GM21367 (cell line): ENCODE measurements around the gene ANKUB1.
"Not testable (repeated sequence)": the region's sequence is repeated elsewhere in the genome, so short reads cannot be mapped to it uniquely, and the experiment has no call there.

Source experiments
- ATAC-seq: cut with Tn5 transposase; IDR thresholded peaks from one replicate; pipeline ENCODE4 v1.9.1; 2021; ENCODE audit not compliant: unreplicated experiment

The ANKUB1 gene, protein sequence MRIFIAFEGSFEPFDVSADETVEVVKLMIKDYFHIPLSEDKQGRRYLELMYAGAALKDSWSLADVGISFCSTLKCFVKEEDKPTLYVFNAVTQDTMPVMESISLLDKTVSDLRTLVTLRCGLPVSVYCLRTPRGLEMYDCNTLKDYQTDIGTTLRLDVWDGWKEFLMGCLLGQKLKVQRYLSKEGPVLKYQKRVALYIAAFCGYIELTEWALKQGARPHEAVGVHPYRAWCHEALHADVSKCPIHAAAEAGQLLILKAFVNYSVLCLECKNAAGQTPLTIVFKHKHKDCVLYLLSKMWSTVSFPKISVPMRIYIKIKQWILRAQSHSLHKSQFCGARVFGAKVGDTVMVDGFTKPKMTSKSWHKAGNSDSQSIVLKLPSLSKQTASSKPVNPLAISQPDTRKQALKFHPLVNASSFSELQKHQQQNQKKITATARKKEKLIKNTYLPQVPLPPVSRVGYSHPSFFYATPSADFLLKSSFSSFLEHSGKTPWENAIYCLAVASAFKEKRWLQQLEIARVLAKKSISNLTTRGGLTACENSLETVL

DNA sequence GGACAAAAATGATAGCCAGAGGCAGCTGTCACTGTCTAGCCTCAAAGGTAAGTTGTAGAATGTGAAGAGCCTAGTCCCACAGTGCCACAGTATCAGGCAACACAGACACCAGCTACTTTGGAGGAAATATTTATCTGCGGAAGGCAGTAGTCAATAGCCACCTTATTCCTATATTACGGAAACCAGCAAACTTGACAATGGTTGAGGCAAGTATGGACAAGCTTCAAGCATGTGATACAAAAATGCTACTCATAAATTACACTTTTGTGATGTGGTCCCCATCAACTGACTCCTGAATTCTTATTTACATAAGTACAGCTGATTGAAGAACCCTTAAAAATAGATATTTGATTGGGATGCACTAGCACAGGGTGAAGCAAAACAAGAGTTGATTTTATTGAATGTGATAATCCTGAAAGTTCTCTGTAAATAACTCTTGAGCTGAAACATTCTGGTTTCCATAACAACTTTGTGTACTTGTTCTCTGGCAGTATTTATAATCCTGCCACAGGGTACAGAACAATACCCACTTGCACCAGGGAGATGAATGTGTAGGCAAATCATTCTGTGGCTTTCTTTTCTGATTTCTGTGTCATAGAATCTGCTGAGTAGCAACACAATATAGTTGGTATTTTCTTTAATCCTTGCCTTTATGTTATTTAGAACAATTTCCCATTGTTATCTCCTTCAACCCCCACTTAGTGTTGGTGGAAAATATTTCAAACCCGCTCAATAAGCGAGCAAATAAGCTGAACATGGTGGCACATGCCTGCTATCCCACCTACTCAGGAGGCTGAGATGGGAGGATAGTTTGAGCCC lies at the start of gene ANKUB1:
TSS of gene ANKUB1 (minus strand) at position 103 of the 819 bp plus-strand sequence. CDS start 188 bp downstream, outside the sequence.
- ATAC-seq: no peak

DNA sequence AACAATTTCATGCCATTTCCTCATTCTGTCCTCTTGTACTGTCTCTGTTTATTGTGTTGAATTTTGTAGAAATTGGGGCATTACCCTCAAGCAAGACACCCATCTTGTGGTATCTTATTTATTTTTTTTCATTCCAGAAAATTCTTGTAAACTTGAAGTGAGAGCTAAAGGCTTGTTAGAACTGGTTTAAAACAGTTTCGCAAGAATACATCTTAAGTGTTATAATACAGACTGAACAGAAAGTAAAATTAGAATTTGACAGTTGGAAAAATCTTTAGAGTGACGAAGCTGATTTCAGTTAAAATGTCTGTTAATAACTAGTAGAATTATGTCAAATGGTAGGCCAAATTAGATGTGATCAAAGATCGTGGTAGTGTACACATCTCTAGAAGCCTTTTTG lies 47.5 kb upstream of the ANKUB1 start:
- no peak for ATAC-seq

DNA sequence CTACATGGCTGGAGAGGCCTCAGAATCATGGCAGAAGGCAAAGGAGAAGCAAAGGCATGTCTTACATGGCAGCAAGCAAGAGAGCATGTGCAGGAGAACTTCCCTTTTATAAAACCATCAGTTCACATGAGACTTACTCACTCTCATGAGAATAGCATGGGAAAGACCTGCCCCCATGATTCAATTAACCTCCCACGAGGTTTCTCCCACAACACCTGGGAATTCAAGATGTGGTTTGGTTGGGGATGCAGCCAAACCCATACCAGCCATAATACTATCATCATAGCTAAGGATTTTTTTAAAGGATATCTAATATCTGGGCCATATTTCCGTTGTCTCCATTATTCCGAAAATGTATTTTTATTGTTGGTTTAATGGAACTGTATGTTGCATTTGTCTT lies 47.1 kb upstream of the ANKUB1 start:
- ATAC-seq: not testable (repeated sequence)

DNA sequence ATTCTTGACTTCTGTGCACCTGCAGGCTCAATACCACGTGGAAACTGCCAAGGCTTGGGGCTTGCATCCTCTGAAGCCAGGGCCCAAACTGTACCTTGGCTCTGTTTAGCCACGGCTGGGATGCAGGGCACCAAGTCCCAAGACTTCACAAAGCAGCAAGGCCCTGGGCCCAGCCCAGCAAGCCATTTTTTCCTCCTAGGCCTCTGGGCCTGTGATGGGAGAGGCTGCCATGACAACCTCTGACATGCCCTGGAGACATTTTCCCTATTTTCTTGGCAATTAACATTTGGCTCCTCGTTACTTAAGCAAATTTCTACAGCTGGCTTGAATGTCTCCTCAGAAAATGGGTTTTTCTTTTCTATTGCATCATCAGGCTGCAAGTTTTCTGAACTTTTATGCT lies 46.1 kb upstream of the ANKUB1 start:
- ATAC-seq: not testable (repeated sequence)

DNA sequence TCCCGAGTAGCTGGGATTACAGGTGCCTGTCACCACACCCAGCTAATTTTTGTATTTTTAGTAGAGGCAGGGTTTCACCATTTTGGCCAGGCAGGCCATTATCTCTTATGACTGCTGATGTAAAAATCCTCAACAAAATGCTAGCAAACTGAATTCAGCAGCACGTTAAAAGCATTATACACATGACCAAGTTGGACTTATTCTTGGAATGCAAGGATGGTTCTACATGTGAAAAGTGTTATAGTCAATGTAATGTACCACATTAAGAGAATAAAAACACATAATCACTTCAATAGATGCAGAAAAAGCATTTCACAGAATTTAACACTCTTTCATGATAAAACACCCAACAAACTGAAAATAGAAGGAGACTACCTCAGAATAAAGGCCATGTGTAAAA lies 40.9 kb upstream of the ANKUB1 start:
- no peak for ATAC-seq

DNA sequence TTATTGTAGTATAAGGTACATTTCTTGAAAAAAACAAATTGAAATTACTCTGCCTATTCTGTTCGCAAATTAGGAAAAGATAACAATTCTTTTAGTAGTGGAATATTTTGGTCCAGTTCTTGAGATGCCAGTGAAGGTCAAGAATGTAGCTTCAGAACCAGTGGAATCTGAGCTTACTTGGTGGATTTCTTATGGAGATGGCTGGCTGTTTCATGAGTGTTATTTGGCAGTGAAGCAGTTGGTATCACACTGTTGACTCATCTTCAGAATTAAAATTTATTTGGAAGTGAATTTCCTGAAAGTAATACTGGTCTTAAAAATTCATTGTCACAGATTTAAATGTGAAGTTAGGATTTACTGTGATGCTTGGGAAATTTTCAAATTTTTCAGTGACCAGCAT lies 39.7 kb upstream of the ANKUB1 start:
- ATAC-seq: no peak

DNA sequence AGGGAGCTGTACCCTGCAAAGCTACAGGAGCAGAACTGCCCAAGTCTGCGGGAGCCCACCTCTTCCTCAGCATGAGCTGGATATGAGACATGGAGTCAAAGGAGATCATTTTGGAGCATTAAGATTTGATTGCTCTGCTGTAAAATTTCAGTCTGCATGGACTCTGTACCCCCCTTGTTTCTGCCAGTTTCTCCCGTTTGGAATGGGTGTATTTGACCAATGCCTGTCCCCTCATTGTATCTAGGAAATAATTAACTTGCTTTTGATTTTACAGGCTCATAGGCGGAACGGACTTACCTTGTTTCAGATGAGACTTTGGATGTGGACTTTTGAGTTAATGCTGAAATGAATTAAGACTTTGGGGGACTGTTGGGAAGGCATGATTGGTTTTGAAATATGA lies 39.0 kb upstream of the ANKUB1 start:
- no peak for ATAC-seq

DNA sequence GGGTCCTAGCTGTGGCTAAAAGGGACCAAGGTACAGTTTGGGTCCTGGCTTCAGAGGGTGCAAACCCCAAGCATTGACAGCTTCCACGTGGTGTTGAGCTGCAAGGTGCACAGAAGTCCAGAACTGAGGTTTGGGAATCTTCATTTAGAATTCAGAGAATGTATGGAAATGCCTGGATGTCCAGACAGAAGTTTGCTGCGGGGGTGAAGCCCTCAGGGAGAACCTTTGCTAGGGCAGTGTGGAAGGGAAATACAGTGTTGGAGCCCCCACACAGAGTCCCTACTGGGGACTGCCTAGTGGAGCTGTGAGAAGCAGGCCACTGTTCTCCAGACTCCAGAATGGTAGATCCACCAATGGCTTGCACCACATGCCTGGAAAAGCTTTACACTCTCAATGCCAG lies 38.5 kb upstream of the ANKUB1 start:
- ATAC-seq: no peak

DNA sequence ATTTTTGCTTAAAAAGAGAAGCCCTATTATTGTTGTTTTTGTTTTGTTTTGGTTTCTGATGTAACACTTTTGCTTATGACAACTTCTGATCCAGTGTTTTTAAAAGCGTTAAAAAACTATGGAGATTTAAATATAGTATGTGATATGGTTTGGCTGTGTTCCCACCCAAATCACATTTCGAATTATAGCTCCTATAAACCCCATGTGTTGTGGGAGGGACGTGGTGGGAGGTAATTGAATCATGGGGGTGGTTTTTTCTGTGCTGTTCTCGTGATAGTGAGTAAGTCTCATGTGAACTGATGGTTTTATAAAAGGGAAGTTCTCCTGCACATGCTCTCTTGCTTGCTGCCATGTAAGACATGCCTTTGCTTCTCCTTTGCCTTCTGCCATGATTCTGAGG lies 37.3 kb upstream of the ANKUB1 start:
- ATAC-seq: not testable (repeated sequence)

DNA sequence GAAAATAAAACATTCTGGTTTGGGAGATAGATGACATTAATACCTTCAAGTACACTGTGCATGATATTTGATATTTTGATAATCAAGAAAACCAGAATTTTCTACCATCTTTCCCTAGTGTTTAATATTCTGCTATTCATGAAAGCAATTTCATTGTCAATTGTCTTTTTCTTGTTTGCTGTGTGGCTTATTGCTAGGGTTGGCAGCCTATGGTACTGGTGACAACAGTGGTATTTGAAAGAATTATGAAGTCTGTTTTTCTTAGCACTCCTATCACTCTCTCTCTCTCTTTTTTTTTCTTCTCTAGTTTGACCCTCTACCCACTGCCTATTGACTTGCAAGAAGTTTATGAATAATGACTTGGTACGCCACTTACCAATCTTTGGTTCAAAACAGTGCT lies 36.0 kb upstream of the ANKUB1 start:
- no peak for ATAC-seq

DNA sequence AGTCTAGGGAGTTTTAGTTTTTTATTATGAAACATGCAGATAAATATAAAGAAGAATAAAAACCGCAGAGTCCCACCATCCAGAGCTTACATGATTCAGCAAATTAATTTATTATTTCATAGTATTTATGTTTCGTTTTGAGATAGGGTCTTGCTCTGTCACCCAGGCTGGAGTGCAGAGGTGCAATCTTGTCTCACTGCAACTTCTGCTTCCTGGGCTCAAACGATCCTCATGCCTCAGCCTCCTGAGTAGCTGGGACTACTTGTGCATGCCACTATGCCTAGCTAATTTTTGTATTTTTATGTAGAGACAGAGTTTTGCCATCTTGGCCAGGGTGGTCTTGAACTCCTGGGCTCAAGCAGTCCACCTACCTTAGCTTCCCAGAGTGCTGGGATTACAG lies 34.3 kb upstream of the ANKUB1 start:
- ATAC-seq: no peak

DNA sequence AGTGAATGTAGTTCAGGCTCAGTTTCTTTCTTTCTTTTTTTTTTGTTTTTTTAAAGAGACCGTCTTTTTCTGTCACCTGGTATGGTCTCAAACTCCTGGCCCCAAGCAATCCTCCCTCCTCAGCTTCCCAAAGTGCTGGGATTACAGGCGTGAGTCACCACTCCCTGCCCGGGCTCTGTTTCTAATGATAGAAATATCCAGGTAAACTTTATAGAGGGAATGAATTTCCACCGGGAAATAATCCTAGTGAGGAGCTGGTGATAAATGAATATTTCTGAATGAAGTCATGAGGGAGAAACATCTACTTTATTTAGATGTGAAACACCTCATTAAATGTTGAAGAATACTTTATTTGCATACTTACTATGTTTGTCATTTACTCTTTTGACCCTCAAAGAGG lies 27.8 kb upstream of the ANKUB1 start:
- no peak for ATAC-seq

DNA sequence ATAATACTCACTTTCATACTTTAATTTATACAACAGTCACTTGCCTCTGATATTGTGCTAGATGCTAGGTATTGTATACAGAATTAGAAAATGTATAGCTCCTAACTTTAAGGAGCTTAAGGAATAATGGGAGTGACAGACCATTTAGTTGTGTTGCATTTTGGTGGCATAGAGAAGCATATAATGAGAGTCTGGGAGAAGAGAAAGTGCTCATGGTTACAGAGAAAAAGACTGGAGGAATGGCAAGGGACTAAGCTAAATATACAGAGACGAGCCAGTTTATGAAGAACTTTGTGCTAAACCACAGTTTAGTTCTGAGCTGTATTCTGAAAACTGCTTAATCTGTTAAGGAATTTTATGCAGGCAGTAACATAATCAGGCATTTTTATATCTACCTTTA lies 27.1 kb upstream of the ANKUB1 start:
- no peak for ATAC-seq

DNA sequence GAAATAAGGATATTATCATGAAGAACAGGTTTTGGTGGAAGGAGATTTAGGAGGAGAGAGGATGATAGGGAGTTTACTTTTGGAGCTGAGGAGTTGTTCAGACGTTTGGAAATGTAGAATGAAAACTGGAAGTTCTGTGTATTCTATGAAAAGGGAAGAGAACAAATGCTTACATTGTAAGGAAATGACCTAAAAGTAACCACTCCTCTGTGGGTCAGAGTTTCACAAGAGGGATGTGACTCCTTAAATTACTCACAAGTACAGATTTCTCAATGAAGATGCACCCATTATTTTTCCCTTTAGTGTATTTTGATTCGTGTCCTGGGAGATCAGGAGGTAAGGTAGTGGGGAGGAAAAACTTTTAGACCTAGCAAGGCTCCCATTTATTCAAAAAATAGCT lies 24.6 kb upstream of the ANKUB1 start:
- no peak for ATAC-seq

DNA sequence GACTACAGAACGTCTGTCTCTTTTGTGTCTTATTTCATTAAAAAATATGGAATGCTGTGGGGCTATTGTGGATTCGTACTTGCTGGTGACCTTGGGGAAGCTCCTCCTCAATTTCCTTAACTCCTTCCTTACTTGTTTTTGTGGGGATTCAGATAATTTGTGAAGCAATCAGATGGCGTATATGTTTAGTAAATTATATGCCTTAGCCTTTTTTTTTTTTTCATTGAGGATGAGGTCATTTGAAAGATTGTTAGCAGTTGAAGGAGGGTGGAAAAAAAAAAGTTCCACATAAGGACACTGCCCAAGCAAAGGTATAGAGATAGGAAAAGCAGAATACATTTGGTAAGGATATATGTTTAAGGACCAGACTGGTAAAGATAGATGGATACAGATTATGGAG lies 24.0 kb upstream of the ANKUB1 start:
- ATAC-seq: no peak

DNA sequence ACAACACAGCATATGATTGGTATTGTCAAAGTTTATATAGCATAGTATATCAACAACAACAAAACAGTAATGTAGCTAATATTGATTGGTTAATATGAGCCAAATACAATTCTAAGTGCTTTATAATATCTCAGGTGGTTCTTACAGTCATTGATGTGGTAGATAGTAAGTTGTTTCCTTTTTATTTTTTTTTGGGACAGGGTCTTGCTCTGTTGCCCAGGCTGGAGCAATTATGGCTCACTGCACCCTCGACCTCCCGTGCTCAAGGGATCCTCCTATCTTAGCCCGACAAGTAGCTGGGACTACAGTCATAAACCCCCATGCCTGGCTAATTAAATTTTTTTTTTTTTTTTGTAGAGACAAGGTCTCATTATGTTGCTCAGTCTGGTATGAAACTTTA lies 23.4 kb upstream of the ANKUB1 start:
- ATAC-seq: no peak

DNA sequence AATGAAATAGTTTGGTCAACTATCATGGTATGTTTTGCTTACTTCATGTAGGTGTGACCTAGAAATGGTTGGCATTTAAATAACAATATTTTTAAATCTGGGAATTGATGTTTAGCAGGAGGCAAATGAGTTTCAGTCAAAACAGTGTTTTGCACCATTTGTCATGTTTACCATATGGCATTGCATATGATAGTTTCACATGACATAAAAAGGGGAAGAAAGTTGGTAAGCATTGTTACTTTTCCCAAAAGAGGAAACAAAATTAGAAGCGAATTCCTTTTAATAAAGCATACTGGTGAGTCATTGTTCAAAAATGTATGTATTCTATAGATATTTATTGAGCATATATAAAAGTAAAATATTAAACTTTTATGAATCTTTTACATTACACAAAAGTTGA lies 23.0 kb upstream of the ANKUB1 start:
- no peak for ATAC-seq

DNA sequence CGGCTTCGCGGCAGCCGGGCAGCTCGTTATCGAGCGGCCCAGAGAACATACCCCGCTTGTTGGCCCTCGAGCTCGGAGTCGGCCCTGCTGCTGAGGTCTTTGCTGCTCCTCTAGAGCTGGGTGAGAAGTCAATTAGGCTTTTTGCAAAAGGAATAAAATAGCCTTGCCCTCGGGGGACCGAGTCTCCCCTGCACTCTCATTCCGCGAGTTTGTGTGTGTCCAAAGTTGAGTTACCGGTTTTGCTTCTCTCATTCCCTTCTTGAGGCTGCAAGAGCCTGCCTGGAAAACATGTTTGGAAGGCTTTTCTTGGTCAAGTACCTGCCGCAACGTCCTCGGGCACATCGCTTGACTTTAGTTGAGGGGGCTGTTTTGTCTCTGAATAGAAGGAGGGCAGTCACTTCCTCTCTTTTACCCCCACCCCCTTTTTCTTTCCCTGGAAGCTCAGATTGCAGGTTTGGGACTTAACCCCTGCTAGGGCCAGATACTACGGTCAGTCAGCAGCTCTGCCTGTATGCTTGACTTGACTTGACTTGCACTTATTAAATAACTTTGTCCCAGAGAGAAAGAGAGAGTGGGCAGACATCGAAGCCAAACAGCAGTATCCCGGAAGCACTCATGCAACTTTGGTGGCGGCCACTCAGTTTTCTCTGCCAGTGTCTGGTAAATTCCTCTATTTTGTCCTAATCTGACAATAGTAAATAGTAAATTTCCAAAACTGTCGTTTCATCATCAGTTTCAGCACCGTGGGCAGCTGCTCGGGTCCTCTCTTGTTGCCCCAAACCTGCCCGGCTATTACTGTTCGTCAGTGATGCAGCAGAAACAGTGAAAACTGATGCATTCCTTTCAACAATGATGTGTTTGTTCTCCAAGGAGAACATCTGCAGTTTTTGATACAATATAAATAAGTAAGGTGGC lies 21.3 kb upstream of the ANKUB1 start:
- ATAC-seq: peak; percentile 7

DNA sequence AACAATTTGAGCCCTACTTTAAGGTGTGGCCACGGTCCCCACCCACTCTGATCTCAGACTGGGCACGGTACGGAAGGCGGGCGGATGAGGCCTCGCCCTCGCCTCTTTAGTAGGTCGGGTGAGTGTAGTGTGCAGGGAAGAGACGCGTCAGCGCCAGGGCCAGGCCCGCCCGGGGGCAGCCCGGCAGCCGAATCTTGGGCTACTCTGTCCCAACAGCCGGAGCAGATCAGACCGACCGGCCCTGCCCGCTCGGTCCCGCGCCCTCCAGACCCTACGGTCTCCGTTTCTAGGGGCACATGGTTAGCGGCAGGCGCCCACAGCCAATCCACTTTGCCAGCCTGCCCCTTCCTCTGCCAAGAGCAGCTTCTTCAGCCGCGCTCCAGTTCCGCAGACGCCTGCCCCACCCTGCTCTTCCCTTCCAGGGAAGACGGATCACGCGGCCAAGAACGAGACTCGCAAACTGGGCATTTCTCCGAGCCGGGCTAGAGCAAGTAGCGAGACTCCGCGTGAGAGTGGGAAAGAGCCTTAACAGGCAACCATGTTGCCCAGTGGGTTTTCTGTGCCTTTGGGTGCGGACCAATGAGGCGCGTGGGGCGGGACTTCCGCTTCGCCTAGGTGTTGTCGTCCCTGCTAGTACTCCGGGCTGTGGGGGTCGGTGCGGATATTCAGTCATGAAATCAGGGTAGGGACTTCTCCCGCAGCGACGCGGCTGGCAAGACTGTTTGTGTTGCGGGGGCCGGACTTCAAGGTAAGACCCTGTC lies 20.4 kb upstream of the ANKUB1 start, which contains the start of gene RNF13:
TSS of gene RNF13 (plus strand) at position 610 of the 761 bp plus-strand sequence. CDS start 32,812 bp downstream, outside the sequence.
- ATAC-seq: peak; percentile 89

DNA sequence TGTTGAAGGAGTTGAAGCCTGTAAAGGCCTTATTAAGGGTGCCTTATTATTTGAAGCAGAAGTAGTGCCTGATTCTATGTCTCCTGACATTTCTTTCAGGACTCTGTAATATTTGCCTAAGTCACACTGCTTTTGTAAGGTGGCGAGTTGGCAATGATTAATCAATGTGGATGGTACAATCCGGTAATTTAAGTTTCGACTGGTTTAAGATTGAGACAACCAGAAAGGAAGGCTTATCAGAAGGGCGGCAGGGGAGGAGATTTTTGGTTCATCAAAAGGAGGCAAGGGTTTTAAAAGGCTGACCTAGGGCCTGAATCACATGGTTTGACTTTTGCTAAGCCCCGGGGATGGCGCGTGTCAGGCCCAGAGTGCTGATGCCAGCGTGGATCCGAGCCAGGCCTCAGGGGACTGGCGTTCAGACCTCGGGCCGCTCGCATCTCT lies 19.8 kb upstream of the ANKUB1 start:
- ATAC-seq: no peak
